HG03139 (cell line): Measurements from ENCODE around the gene EXD2.
"Not testable (repeated sequence)": the region's sequence is repeated elsewhere in the genome, so short reads cannot be mapped to it uniquely, and the experiment has no call there.

ENCODE experiments used
- ATAC-seq: cut with Tn5 transposase; IDR thresholded peaks from one replicate; pipeline ENCODE4 v1.9.1; 2021; ENCODE audit not compliant: unreplicated experiment

Gene EXD2

GRCh38 chr14:69193721-69194120 lies 2.4 kb downstream of the EXD2 start:
- no peak for ATAC-seq

GRCh38 chr14:69199786-69200185 lies 8.5 kb downstream of the EXD2 start:
- ATAC-seq = no peak

GRCh38 chr14:69204753-69205152 lies 13.5 kb downstream of the EXD2 start:
- no peak for ATAC-seq

GRCh38 chr14:69207435-69208041 lies 16.2 kb downstream of the EXD2 start:
- no peak for ATAC-seq

- no peak for ATAC-seq
Measured at GRCh38 chr14:69208666-69209065, 17.4 kb downstream of the EXD2 start.

GRCh38 chr14:69214393-69214792 lies 23.1 kb downstream of the EXD2 start:
- ATAC-seq = no peak

GRCh38 chr14:69217663-69218062 lies 26.4 kb downstream of the EXD2 start:
- ATAC-seq = not testable (repeated sequence)

GRCh38 chr14:69224946-69225345 lies 33.6 kb downstream of the EXD2 start:
- no peak for ATAC-seq

- no peak for ATAC-seq
Measured at GRCh38 chr14:69226178-69226577, 34.9 kb downstream of the EXD2 start.

- ATAC-seq = no peak
Measured at GRCh38 chr14:69226736-69227135, 35.4 kb downstream of the EXD2 start.

GRCh38 chr14:69231486-69231885 lies 40.2 kb downstream of the EXD2 start:
- ATAC-seq = no peak

- no peak for ATAC-seq
Measured at GRCh38 chr14:69232388-69232787, 41.1 kb downstream of the EXD2 start.

- no peak for ATAC-seq
Measured at GRCh38 chr14:69234106-69234505, 42.8 kb downstream of the EXD2 start.

GRCh38 chr14:69235708-69236107 lies 44.4 kb downstream of the EXD2 start:
- ATAC-seq = no peak

GRCh38 chr14:69237142-69237541 lies 45.8 kb downstream of the EXD2 start:
- no peak for ATAC-seq

- ATAC-seq = no peak
Measured at GRCh38 chr14:69237584-69237983, 46.3 kb downstream of the EXD2 start.

- ATAC-seq = no peak
Measured at GRCh38 chr14:69238883-69239282, 47.6 kb downstream of the EXD2 start.

GRCh38 chr14:69240527-69241173 lies 49.4 kb downstream of the EXD2 start:
- no peak for ATAC-seq

GRCh38 chr14:69241577-69241976 lies 50.3 kb downstream of the EXD2 start:
- no peak for ATAC-seq

- ATAC-seq = no peak
Measured at GRCh38 chr14:69242311-69243224, 51.3 kb downstream of the EXD2 start.

GRCh38 chr14:69244946-69245345 lies 53.6 kb downstream of the EXD2 start:
- no peak for ATAC-seq

- no peak for ATAC-seq
Measured at GRCh38 chr14:69246331-69246730, 55.0 kb downstream of the EXD2 start.
